HG02759 (cell line): ENCODE results near the gene PRRC2A.

Experiments used
- ATAC-seq: cut with Tn5 transposase; IDR thresholded peaks from one replicate; pipeline ENCODE4 v1.9.1; 2021; ENCODE audit warnings: mild to moderate bottlenecking, moderate library complexity; ENCODE audit not compliant: unreplicated experiment

Gene PRRC2A

DNA sequence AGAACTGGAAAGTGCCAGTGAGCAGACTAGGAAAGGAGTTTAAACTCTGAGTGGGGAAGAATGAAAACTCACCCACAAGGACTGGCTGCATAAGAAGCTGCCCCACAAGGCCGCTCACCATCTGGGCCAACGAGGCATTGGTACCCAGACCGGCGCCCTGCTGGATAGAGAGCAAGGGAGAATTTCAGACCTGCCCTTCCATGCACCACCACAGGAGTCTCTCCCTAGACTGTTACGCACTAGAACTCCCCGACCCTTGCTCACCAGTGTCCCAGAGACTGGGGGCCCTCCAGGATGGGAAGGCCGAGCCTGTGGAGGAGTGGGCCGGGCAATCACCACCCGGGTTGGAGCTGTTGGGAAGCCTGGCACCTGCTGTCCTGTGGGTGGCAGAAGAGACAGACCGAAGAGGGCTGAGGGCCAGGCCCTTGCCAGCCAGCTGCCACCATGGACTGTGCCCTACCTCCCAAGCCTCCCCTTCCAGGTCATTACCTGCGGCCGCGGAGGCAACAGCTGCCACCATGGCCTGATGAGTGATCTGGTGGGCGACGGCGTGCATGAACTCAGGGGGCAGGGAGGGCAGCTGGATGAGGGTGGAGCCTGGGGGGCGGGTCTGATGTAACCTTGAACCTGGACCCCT lies 23.4 kb downstream of the PRRC2A start:
- ATAC-seq: no peak

DNA sequence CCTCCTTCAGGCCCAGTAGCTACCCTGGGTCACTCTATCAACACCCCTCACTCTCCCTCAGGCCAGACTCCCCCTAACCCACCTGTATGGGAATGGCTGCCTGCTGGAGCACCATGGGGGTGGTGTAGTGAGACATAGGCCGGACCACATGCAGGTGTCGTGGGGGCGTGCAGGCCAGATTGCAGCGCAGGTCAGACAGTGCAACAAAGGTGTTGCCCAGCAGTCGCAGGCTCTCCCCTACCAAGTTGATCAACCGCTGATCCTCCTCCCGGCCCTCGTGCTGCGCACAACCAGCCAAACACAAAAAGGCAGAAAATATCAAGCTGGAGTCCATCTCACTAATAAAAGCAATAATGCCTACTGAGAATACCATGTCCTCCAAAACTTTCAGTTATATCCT lies 24.8 kb downstream of the PRRC2A start:
- ATAC-seq: no peak

DNA sequence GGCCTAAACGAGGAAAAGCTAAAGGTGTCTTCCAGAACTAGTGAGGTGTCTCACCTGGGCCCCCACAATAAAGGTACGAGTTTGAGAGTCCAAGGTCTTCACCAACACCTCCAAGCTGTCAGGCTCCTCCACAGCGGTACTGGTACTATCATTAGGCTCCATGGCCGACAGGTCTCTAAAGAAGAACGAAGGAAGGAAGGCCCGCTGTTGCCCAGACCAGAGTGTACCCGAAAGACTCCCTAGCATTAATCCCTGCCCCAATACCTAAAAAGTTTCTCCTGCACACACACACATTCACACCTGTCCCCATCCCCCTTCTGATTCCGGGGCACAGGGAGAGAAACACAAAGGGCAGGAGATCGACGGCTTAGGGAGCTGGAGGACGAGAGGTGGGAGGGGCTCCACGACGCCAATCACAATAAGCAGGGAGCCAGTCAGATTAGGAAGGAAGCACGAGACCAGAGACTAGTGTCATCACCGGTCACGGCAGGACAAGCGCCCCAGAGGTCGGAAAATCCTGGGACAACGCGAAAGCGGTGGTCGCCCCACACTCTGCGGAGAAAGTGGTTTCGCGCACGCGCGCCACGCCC lies 31.2 kb downstream of the PRRC2A start:
- peak; percentile 19 for ATAC-seq

DNA sequence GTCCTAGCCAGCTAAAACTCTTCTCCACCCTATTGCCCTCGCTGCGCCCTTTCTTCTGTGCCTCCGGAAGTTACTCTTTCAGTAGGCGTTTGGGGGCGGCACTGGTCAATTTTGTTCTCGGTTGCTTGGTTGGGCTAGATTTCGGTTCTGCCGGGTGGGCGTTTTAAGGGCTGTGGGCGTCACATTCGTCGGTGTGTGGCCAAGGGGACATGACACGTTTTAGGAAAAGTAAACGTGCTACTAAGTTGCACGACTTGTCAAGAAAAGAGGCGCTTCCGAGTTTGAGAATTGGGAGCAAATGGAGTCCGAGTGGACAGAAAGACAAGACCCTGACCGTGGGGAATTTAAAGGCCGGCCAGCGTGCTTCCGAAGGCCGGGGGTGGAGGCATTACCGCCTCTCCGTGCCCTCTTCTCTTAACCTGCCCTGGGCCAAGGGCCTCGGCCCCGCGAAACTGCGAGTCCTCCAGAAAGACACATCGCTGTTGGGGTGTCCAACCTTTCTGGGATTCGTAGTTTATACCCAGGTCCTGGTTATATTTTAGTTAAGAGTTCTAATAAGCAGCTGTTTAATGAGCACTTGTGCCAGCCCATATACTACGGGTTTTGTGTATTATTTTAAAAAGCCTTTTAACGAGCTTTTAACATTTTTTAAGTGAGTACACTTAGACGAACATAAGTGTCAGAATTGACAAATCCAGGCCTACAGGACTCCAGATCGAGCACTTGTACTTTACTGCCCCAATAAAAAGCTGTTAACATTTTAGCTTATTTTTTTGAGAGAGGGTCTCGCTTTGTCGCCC lies 32.6 kb downstream of the PRRC2A start:
- ATAC-seq: peak; percentile 65

DNA sequence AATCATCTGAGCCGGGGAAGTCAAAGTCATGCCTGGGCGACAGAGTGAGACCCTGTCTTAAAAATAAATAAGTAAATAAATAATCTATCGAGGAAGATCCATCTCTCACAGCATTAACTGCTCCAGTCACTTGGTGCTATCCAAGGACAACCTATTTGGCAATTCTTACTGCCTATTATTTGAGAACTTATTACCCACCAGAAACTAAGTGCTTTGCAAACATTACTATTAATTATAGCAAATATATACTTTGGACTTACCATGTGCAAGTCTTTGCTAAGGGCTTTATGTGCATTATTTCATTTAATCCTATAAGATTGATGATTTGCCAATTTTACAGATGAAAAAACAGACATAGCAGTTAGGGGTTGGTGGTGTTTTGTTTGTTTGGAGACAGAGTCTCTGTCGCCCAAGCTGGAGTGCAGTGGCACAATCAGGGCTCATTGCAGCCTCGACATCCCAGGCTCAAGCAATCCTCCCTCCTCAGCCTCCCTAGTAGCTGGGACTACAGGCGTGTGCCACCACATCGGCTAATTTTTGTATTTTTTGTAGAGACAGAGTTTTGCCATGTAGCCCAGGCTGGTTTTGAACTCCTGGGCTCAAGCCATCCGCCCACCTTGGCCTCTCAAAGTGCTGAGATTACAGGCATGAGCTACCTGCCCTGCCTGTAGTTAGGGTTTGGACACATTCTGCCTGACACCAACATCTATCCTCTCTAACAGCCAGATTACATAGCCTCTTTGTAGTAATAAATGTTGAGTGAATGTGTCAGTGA lies 34.2 kb downstream of the PRRC2A start:
- ATAC-seq: no peak

DNA sequence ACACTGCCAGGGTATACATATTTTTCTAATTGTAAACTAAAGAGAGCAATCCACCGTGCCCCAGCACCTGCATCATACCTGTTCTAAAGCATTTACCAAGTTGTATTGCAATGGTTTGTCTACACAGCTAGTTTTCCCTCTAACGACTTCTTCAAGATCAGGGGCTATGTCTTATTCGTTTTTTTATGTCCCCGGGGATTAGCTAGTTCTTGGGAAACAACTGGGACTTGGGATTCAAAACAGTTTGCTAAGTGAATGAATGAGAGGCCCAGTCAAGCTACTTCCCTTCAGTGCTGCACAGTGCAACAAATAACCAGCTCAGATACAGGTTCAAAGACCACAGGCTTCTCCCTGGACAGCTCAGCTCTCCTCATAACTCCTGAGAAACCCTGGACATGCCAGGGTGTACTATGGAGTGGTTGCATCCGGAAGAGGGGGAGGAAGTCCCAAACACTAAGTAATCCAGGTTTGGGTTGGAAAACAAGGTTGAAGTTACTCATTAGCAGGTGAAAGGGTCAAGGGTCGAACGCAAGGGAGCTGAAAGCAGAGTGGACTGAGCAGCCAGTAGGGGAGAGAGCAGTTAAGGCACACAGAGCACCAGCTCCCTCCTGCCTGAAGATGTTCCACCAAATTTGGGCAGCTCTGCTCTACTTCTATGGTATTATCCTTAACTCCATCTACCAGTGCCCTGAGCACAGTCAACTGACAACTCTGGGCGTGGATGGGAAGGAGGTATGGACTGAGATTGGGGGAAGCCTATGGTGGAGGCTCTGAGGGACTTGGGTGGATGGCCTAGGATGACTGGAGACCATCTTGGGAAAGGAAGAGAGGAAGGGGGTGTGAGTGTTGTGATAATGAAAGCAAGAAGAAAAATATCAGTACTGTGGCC lies 35.1 kb downstream of the PRRC2A start, which contains the start of gene APOM:
Gene APOM (plus strand): TSS at position 546 of the 889 bp plus-strand sequence. CDS start 73 bp downstream, at position 619.
- ATAC-seq: no peak

DNA sequence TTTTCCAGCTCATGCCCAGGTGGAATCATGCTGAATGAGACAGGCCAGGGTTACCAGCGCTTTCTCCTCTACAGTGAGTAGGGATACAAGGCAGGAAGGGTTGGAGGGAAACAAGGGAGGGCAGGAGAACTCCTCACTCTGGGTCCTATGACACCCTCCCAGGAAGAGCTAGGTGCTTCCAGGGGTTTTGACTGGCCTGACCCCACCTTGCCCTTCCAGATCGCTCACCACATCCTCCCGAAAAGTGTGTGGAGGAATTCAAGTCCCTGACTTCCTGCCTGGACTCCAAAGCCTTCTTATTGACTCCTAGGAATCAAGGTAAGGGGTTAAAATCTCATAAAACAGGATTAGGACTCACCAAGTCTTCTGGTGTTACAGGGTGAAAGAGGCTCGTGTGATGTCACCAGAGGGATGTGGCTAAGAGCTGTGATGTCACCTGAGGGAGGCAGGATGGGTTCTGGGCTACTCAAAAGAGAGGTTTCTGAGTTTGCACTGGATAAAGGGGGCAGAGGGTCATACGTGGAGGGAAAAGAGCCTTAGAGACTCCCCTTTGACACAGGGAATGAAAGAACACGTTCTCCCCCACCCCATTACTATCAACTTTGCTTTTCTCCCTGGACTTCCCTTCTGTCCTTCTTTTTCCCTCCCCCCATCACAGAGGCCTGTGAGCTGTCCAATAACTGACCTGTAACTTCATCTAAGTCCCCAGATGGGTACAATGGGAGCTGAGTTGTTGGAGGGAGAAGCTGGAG lies 37.1 kb downstream of the PRRC2A start:
- ATAC-seq: no peak

DNA sequence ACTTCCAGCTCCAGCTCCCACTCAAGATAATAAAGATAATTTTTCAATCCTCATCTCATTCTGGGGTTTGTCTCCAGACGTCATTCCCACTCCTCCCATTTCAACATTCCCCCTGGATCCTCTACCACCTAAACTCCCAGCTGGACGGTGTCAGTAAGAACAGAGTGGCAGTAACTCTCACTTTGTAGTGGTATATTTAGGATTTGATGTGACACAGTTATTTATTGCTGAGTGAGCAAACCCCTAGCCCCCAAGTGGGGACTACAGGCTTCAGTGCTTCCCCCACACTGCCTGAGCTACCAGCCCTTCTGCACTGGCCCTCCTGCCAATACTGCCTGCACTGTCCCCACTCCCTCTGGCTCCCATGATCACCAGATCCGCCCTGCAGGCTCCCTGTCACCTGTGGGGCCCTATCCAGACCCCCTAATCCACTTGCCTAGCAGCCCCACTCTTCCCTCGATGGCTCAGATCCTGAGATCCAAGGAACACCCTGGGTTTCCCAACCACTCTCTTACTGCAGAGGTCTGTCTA lies 37.7 kb downstream of the PRRC2A start:
- no peak for ATAC-seq

DNA sequence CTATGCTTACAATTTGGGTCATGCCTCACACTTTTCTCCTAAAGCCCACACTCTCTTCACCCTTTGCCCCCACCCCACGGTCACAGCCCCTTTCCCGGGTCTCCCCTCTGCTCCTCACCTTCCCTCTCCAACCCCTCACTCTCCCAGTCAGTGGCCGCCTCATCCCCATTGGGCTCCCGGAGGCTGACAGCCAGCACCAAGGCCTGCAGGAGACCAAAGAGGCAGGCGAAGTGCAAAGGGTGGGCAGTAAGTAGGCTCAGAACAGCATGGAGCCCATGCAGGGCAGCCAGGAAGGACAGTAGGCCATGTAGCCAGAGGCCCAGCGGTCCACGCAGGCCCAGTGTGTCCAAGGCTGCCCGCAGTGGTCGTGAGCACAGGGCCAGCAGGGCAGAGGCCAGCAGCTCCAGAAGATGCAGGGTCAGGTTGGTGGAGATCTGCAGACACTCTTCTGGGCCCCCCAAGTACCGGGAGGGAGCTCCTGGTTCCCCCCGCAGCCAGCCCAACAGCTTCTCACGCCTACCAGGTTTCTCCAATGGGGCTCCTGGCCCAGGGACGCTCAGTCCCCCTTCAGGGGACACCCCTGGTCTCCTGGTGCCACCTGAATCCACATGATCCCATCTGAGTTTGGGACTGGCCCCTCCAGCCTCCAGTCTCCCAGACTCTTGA lies 38.6 kb downstream of the PRRC2A start:
- no peak for ATAC-seq

DNA sequence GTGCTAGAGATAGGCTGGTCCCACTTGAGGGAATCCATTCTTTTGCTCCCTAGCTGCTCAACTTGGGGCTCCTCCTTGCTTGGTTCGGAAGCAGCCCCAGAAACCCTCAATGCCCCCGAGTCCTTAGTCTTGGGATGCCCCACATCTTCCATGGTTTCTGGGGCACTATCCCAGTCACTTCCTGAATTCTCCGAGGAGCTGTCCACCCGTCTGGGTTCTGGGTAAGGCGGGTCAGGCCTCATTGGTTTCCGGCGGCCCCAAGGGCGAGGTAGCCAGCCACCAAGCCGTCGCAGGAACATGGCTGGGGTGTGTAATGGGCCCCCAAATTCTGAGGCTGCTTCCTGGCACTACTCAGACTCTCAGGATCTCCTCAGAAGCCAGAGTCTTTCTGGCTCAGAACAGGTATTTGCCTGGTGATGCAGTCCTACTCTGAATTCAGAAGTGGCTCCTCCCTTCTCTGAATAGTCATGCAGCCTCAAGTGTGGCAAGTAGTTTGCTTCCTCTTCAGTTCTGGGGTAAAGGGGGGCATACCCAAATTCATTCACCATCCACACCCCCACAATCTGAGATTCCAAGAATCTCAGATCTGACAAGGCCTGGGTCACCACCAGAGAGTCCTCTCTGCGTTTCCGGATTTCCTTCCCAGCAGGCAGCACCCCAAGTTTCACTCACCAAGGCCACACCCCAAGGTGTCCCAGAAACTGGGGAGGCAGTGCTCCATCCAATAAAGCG lies 39.3 kb downstream of the PRRC2A start:
- no peak for ATAC-seq

DNA sequence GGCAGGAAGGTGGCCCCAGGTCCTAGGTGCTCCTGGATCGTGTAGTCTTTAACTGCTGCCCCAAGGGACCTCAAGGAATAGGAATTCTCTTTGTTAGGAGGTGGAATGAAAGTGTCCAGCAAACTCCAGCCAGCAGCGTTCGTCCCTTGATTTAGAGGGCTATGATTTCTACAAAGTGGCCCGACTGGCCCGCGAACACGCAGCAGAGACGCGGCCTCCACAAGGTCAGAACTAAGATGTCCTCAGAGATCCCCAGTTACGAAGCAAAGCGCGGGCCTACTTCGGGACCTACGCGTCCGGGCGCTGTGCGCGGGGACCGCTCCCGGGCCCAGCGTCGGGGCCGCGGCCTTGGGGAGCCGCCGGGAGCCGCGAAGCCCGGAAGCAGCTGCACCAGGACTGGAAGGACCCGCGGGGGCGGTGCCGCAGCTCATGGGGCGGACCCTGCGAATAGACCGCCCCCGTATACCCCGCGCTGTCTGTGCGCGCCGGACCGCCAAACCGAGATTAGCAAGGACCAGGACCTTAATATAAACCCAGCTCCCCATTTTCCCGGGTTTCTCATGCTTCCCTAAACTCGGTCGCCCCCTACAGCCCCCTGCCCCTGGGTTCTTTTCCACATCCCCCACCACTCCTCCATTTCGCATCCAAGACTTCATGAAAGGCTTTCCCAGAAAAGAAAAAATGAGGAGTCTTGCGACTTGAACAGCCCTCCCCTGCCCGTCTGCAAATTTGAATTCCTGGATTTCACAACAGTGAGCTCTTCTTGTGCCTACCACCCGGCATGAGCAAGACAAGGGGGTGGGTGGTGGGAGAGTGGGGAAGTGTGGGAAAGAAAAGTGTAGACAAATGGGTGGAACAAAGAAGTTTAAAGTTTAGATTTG lies 40.1 kb downstream of the PRRC2A start, which contains the start of gene C6orf47:
Gene C6orf47 (minus strand): TSS at position 398 of the 881 bp plus-strand sequence. CDS start 831 bp downstream, outside the sequence.
- peak; percentile 53 for ATAC-seq

DNA sequence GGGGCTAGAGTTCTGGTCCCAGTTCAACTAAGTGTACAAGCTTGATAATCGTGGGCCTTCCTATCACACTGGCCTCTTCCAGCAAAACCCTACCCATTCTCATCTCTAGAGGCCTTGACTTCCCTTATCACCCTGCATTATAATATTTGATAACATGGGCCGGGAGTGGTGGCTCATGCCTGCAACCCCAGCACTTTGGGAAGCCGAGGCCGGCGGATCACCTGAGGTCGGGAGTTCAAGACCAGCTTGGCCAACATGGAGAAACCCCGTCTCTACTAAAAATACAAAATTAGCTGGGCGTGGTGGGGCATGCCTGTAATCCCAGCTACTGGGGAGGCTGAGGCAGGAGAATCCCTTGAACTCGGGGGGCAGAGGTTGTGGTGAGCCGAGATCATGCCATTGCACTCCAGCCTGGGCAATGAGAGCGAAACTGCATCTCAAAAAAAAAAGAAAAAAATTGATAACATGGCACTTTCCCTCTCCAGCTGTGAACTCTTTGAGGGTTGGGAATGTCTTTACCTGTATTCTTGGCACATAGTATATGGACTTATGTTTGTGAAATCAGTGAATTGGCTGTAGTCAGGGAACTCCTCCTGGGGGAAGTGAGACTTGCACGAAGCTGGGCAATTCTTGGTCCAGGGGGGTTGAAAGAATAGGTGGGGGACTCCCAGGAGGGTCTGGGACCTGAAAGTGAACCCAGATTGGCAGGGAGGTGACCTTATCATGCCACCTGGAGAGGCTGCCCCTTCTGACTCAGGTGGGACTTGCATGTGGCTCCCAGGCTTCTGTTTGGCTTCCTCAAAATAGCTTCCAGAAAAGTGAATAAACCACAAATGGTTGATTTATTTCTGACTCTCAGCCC lies 41.0 kb downstream of the PRRC2A start:
- no peak for ATAC-seq

DNA sequence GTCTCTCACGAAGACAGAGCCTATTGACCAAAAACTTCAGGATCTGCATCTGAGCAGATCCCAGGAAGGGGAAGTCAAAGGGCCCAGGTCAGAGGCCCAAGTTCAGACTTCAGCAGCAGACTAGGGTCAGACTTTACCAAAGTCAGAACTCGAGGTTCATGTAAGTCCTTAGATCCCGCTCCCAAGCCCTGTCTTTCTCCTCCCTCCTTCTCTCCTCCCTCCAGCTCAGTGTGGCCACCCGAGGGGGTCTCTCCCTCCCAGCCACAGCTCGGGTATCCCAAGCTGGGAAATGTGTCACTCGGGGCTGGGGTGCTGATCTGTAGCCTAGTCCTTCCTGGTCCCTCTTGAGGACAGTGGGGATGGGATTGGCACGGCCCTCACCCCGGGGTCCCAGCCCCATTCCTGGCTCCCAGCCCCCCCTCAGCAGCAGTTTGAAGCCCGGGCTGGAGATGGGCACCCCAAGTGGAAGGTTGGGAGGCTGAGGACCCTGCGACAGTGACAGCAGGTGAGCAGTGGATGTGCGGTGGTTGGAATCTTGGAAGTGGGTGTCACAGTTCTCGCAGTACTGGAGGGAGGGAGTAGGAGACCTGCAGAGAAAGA lies 41.7 kb downstream of the PRRC2A start:
- ATAC-seq: no peak

DNA sequence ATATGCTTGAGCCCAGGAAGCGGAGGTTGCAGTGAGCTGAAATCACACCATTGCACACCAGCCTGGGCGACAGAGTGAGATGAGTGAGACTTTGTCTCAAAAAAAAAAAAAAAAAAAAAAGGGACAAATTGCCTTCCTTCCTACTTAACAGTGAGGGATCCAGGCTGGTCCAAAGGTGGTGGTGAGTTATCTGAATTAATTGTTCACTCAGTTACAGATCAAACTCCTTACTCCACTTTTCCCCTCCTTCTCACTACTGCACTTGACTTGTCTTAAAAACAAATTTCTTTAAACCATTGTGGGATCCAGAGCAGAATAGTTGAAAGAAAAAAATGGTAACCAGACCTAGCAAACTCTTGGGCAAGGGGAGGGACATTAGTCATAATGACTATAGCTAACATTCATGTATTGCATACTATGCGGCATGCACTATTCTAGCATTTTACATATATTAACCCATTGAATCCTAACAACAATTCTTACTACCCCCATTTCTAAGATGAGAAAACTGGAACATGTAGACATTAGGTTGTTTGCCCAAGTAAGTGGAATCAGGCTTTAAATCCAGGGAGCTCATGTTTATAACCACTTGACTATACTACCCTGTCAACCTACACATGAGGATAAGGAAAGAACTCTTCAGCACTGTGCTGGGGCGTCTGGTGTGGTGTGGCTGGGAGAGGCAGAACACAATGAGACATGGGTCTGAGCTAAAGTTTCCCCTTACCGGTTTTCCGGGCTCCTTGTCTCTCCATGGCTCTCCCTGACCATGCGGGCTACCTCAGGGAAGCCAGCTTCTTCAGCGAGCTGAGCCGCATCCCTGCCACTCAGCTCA lies 42.8 kb downstream of the PRRC2A start:
- no peak for ATAC-seq
